HepG2 (cell line): ENCODE measurements around the gene SLC18A2. TPM values are rescaled to one million over a fixed set of nuclear protein-coding genes. Genes with fewer than 3 reads are reported as not detected.
A peak's percentile ranks its signal among the peaks of the same experiment; 100 is the strongest.

Source experiments
- ATAC-seq: fragments of 200-7000 bp; cut with Tn5 transposase; 3 replicates; pipeline ENCODE4 v1.9.1; 2020; ENCODE audit warnings: mild to moderate bottlenecking, moderate library complexity
- BruUV-seq: library from RNA; stranded (reverse); fragments of 400-500 nt; replicated peaks from 2 replicates; lab custom pipeline; 2021; lab: Mats Ljungman, UMichigan
- CTCF ChIA-PET: fragments of 300-600 bp; formaldehyde crosslinking; extraction: SDS; loops from one replicate; lab custom pipeline; 2021; ENCODE audit warnings: low total read pairs, inconsistent platforms, low intra/inter-chr PET ratio; lab: Yijun Ruan, JAX
- POLR2A ChIA-PET: fragments of 350-600 bp; sonication (Branson Sonifier 250); formaldehyde crosslinking; loops from one replicate; lab custom pipeline; 2020; ENCODE audit warnings: antibody characterized with exemption, inconsistent platforms; lab: Yijun Ruan, JAX
- DNase-seq: peaks from one replicate; pipeline ENCODE4 v3.0.0-alpha.2; 2015; ENCODE audit warnings: low spot score
- FAIRE-seq: peaks from 3 replicates; lab custom pipeline; 2011; peaks lifted over from hg19 to GRCh38; lab: Jason Lieb, UNC
- H2AFZ ChIP-seq: one replicate; pipeline ENCODE4 v1.6.1; 2011; ENCODE audit warnings: low read length, inconsistent platforms
- H3K27ac ChIP-seq: fragments of 300-600 bp; 3 replicates; pipeline ENCODE4 v1.8.0; 2011; ENCODE audit warnings: mixed run types, mild to moderate bottlenecking, mixed read lengths, low read length, inconsistent platforms; ENCODE audit not compliant: insufficient read depth; ENCODE audit errors: extremely low read length
- H3K27me3 ChIP-seq, 2 experiments: fragments of 200-600 bp in 1 of 2; 2 replicates in 1 of 2; 3 replicates in 1 of 2; pipeline versions ENCODE4 v1.6.0 to v1.8.0; 2011; ENCODE audit warnings: low read length in 2 of 2, mild to moderate bottlenecking in 2 of 2, moderate library complexity in 2 of 2, inconsistent platforms in 1 of 2; ENCODE audit not compliant: insufficient read depth in 2 of 2, control insufficient read depth in 1 of 2
- H3K36me3 ChIP-seq, 2 experiments: fragments of 200-600 bp in 1 of 2; replicated peaks in 1 of 2; 2 replicates in 1 of 2; 3 replicates in 1 of 2; pipeline versions ENCODE4 v1.5.1 to v1.8.0; 2011; ENCODE audit warnings: low read length in 2 of 2, inconsistent platforms in 1 of 2; ENCODE audit not compliant: insufficient read depth in 2 of 2, control insufficient read depth in 1 of 2
- H3K4me1 ChIP-seq: 2 replicates; pipeline ENCODE4 v1.5.1; 2012; ENCODE audit warnings: low read length, inconsistent platforms; ENCODE audit not compliant: insufficient read depth
- H3K4me2 ChIP-seq: 2 replicates; pipeline ENCODE4 v1.6.0; 2011; ENCODE audit warnings: low read depth, low read length, inconsistent platforms
- H3K4me3 ChIP-seq, 3 experiments: fragments of 200-600 bp in 1 of 3; sonication (generic), shearing (Covaris generic) in 1 of 3; replicated peaks in 1 of 3; 2 replicates each; pipeline ENCODE4 v1.5.1; 2011 to 2016; ENCODE audit warnings: low read length in 3 of 3, inconsistent platforms in 2 of 3, low read depth in 2 of 3, mild to moderate bottlenecking in 2 of 3, control low read depth in 1 of 3, mixed read lengths in 1 of 3; ENCODE audit not compliant: insufficient read depth in 1 of 3
- H3K79me2 ChIP-seq: one replicate; pipeline ENCODE4 v1.6.1; 2011; ENCODE audit warnings: low read length, inconsistent platforms; ENCODE audit not compliant: insufficient read depth
- H3K9ac ChIP-seq: 2 replicates; pipeline ENCODE4 v1.6.0; 2011; ENCODE audit warnings: mild to moderate bottlenecking, low read depth, low read length, inconsistent platforms; ENCODE audit not compliant: insufficient read depth
- H3K9me3 ChIP-seq: 2 replicates; pipeline ENCODE4 v1.5.1; 2012; ENCODE audit warnings: mild to moderate bottlenecking, low read length
- H4K20me1 ChIP-seq: 2 replicates; pipeline ENCODE4 v1.6.0; 2011; ENCODE audit warnings: inconsistent platforms, mild to moderate bottlenecking, low read length, moderate library complexity; ENCODE audit not compliant: insufficient read depth
- CBFB ChIP-seq: sonication (generic); formaldehyde crosslinking; IDR thresholded peaks from 2 replicates; pipeline ENCODE4 v1.4.0; 2020; ENCODE audit warnings: missing genetic modification reagents
- CEBPG ChIP-seq: IDR thresholded peaks from 2 replicates; pipeline ENCODE4 v1.6.1; 2016
- NFYB ChIP-seq: sonication (generic); formaldehyde crosslinking; IDR thresholded peaks from 2 replicates; pipeline ENCODE4 v1.4.0; 2020; ENCODE audit warnings: missing genetic modification reagents
- RAD21 ChIP-seq: fragments of 450-650 bp; formaldehyde crosslinking; IDR thresholded peaks from 2 replicates; pipeline ENCODE4 v1.5.0; 2020; ENCODE audit warnings: mild to moderate bottlenecking
- SMC3 ChIP-seq: IDR thresholded peaks from 2 replicates; pipeline ENCODE4 v1.6.1; 2011; ENCODE audit warnings: low read length, improper control_type of control experiment
- SPEN ChIP-seq: sonication (generic); formaldehyde crosslinking; IDR thresholded peaks from 2 replicates; pipeline ENCODE4 v1.5.1; 2020; ENCODE audit warnings: low read depth, mild to moderate bottlenecking, missing genetic modification reagents
- STAG1 ChIP-seq: sonication (generic); formaldehyde crosslinking; IDR thresholded peaks from 2 replicates; pipeline ENCODE4 v1.4.0; 2020; ENCODE audit warnings: missing genetic modification reagents
- XRCC5 ChIP-seq: fragments of 200-400 bp; formaldehyde crosslinking; optimal IDR thresholded peaks from 2 replicates; pipeline ENCODE3; 2017; ENCODE audit warnings: mild to moderate bottlenecking, low read length
- ZMYM4 ChIP-seq: sonication (generic); formaldehyde crosslinking; IDR thresholded peaks from 2 replicates; pipeline ENCODE4 v1.8.1; 2023; ENCODE audit warnings: mild to moderate bottlenecking, missing genetic modification reagents
- WGBS: methylation state at CpG from one replicate; pipeline ENCODE4 v1.1.6; 2017; ENCODE audit warnings: low lambda C conversion rate; 5-methylcytosine and 5-hydroxymethylcytosine counted together
- in situ Hi-C: cut with HindIII; loops from 2 replicates; pipeline ENCODE4 v1.10.0; 2017; ENCODE audit warnings: low pct_unique_long_range_greater_than_20kb; ENCODE audit not compliant: extremely low pct_ligation_motif_present
- intact Hi-C: fragments of 100-400 bp; cut with micrococcal nuclease; formaldehyde crosslinking; loops from one replicate; pipeline ENCODE4 v1.10.0; 2022; ENCODE audit not compliant: unreplicated experiment
- polyA plus RNA-seq, 8 experiments: library from polyadenylated mRNA; depleted of rRNA in 3 of 8; stranded (reverse) in 7 of 8; unstranded in 1 of 8; fragments of >200 nt; fragmentation: Illumina TruSeq in 4 of 8; extraction: Trizol in 4 of 8; gene quantifications; 2 replicates each; pipeline versions ENCODE4 v1.2.1 to v1.2.3, GENCODE V29; 2011 to 2016; ENCODE audit warnings: low read depth in 4 of 8, missing spikeins in 1 of 8, mixed read lengths in 1 of 8; ENCODE audit not compliant: insufficient read depth in 1 of 8
- total RNA-seq, 5 experiments: library from RNA; depleted of rRNA; stranded (reverse); fragments of >200 nt; fragmentation: Illumina TruSeq; extraction: Trizol; gene quantifications; 2 replicates each; pipeline ENCODE4 v1.2.3, GENCODE V29; 2016; ENCODE audit warnings: low read depth in 1 of 5
- TF ChIP-seq, protein P1 (sequence below): sonication (generic); formaldehyde crosslinking; IDR thresholded peaks from 2 replicates; pipeline ENCODE4 v1.5.0; 2020; ENCODE audit warnings: mild to moderate bottlenecking, missing genetic modification reagents, moderate library complexity
- TF ChIP-seq, protein P2 (sequence below): sonication (generic); formaldehyde crosslinking; conservative IDR thresholded peaks from 2 replicates; pipeline ENCODE4 v1.8.1; 2023; ENCODE audit warnings: missing genetic modification reagents
- TF ChIP-seq, protein P3 (sequence below): sonication (generic); formaldehyde crosslinking; IDR thresholded peaks from 2 replicates; pipeline ENCODE4 v1.4.0; 2020; ENCODE audit warnings: mild to moderate bottlenecking, missing genetic modification reagents, borderline replicate concordance

The SLC18A2 gene
- total and polyA plus RNA-seq, 2 of the 13 experiments (the other 11 are each of a cell fraction or from before 2014, with no cell fraction given), result not detected

DNA sequence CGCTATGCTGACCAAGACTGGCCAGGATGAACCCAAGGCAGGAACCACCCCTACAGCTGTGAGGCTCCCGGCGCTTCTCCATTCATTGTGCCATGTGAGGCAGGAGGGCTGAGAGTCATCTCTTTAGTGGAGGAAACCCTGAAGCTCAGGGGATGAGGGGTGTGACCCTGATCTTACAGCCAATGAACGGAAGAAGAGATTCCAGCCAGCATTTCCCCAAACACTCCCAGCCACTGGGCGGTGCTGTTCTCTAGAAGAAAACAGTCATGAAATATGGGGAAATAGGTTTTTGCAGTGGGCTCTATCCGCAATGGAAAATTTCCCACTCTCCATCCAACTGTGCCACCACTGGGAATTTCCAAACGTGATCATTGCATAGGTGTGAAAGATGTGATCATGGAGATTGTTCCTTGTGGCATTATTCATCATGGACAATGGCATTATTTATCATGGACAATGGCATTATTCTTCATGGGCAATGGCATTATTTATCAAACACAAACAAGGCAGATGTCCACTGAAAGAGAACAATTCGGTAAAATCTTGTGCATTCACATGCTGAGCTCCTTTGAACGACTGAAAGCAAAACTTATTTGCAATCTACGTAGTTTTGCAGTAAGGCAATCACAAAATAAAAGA is 14.0 kb upstream of the SLC18A2 start:
- ChIA-PET CTCF (interaction anchor here (1.3 to 2.3 kb wide), 3 partner anchors 10 to 222 kb away, joined by 5 to 13 read pairs (median 6); no protein-coding TSS in a partner anchor), POLR2A (no interaction called here)
- WGBS, result 13% methylated on average over 10 of the region's 10 CpGs
- no peaks in the 10 kb centered on the region for H3K36me3 ChIP-seq
- no peaks in the 10 kb centered on the region for H3K4me1 ChIP-seq
- TF ChIP-seq NFYB (CRISPR knock-in tag) (0 out of 2 replicates have a peak, but pooled peaks have one; percentile 31), SPEN (CRISPR knock-in tag) (no peak), STAG1 (peak; percentile 83), CEBPG (CRISPR knock-in tag) (0 out of 2 replicates have a peak, but pooled peaks have one; percentile 12), XRCC5 (peak; percentile 36), RAD21 (CRISPR knock-in tag) (peak; percentile 39; the same call in 1 of the 2 replicates), ZMYM4 (CRISPR knock-in tag) (0 out of 2 replicates have a peak, but pooled peaks have one; percentile 19), CBFB (no peak), SMC3 (peak; percentile 60)
- TF ChIP-seq, protein P1, sequence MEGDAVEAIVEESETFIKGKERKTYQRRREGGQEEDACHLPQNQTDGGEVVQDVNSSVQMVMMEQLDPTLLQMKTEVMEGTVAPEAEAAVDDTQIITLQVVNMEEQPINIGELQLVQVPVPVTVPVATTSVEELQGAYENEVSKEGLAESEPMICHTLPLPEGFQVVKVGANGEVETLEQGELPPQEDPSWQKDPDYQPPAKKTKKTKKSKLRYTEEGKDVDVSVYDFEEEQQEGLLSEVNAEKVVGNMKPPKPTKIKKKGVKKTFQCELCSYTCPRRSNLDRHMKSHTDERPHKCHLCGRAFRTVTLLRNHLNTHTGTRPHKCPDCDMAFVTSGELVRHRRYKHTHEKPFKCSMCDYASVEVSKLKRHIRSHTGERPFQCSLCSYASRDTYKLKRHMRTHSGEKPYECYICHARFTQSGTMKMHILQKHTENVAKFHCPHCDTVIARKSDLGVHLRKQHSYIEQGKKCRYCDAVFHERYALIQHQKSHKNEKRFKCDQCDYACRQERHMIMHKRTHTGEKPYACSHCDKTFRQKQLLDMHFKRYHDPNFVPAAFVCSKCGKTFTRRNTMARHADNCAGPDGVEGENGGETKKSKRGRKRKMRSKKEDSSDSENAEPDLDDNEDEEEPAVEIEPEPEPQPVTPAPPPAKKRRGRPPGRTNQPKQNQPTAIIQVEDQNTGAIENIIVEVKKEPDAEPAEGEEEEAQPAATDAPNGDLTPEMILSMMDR (CRISPR knock-in tag), result peak; percentile 78
- TF ChIP-seq, protein P2, sequence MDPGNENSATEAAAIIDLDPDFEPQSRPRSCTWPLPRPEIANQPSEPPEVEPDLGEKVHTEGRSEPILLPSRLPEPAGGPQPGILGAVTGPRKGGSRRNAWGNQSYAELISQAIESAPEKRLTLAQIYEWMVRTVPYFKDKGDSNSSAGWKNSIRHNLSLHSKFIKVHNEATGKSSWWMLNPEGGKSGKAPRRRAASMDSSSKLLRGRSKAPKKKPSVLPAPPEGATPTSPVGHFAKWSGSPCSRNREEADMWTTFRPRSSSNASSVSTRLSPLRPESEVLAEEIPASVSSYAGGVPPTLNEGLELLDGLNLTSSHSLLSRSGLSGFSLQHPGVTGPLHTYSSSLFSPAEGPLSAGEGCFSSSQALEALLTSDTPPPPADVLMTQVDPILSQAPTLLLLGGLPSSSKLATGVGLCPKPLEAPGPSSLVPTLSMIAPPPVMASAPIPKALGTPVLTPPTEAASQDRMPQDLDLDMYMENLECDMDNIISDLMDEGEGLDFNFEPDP (CRISPR knock-in tag), result no peak
- TF ChIP-seq, protein P3, sequence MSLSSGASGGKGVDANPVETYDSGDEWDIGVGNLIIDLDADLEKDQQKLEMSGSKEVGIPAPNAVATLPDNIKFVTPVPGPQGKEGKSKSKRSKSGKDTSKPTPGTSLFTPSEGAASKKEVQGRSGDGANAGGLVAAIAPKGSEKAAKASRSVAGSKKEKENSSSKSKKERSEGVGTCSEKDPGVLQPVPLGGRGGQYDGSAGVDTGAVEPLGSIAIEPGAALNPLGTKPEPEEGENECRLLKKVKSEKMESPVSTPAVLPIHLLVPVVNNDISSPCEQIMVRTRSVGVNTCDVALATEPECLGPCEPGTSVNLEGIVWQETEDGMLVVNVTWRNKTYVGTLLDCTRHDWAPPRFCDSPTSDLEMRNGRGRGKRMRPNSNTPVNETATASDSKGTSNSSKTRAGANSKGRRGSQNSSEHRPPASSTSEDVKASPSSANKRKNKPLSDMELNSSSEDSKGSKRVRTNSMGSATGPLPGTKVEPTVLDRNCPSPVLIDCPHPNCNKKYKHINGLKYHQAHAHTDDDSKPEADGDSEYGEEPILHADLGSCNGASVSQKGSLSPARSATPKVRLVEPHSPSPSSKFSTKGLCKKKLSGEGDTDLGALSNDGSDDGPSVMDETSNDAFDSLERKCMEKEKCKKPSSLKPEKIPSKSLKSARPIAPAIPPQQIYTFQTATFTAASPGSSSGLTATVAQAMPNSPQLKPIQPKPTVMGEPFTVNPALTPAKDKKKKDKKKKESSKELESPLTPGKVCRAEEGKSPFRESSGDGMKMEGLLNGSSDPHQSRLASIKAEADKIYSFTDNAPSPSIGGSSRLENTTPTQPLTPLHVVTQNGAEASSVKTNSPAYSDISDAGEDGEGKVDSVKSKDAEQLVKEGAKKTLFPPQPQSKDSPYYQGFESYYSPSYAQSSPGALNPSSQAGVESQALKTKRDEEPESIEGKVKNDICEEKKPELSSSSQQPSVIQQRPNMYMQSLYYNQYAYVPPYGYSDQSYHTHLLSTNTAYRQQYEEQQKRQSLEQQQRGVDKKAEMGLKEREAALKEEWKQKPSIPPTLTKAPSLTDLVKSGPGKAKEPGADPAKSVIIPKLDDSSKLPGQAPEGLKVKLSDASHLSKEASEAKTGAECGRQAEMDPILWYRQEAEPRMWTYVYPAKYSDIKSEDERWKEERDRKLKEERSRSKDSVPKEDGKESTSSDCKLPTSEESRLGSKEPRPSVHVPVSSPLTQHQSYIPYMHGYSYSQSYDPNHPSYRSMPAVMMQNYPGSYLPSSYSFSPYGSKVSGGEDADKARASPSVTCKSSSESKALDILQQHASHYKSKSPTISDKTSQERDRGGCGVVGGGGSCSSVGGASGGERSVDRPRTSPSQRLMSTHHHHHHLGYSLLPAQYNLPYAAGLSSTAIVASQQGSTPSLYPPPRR (CRISPR knock-in tag), result no peak
- peaks cover 0 to 2% of the 10 kb centered on the region in 2 experiments; a peak in 3 of 5 replicates for H3K27me3 ChIP-seq
- no peak overlapping the region for H3K27ac ChIP-seq
- FAIRE-seq (peak; percentile 26), DNase-seq (peak; percentile 31), ATAC-seq (peak; percentile 84)
- H2AFZ ChIP-seq, result no peak overlapping the region
- in situ Hi-C loops (loop anchor here (5.0 to 10.0 kb wide), 2 partner anchors 90 to 218 kb away; no protein-coding TSS in a partner anchor), intact Hi-C loops (loop anchor here (1.0 kb wide), 2 partner anchors 92 to 222 kb away; no protein-coding TSS in a partner anchor)
- no peak overlapping the region for H3K9ac ChIP-seq
- H3K4me3 ChIP-seq, result no peak overlapping the region
- H4K20me1 ChIP-seq, result no peaks in the 10 kb centered on the region
- BruUV-seq, result no TSS peak
- no peaks in the 10 kb centered on the region for H3K79me2 ChIP-seq
- no peaks in the 10 kb centered on the region for H3K9me3 ChIP-seq
- H3K4me2 ChIP-seq, result no peak overlapping the region
